Activated naive CD4-positive, alpha-beta T cell (primary cell): ENCODE results near the gene ASIC3.
"Not testable (repeated sequence)": the region's sequence is repeated elsewhere in the genome, so short reads cannot be mapped to it uniquely, and the experiment has no call there.

Experiments
- DNase-seq, 4 experiments: peaks; one replicate each; lab custom pipeline; 2025; lab: John Stamatoyannopoulos, UW

Gene ASIC3

GRCh38 chr7:151013733-151014497, 34.4 kb upstream of the ASIC3 start:
- peak; percentile 41 to 82 (median 68) for DNase-seq

DNA sequence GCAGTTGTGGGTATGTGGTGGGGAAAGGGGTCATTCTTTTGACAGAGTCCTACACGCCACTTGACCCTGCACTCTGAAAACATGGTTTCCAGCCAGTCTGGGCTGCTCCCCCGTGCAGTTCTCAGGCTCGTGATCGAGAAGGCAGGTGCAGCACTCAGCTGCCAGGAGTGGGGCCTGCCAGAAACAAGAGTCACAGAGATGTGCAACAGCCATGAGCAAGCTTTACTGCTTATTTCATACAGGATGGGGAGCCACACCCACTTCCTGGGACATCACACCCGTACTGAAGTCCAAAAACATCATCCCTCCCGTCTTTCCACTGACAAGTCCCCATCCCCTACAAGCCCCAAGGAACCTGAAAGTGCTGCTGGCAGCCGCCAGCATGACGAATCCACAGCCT, 33.4 kb upstream of the ASIC3 start:
- DNase-seq, result peak in 1 of 4 experiments; percentile 23

GRCh38 chr7:151015967-151016366, 32.4 kb upstream of the ASIC3 start:
- no peak for DNase-seq

DNA sequence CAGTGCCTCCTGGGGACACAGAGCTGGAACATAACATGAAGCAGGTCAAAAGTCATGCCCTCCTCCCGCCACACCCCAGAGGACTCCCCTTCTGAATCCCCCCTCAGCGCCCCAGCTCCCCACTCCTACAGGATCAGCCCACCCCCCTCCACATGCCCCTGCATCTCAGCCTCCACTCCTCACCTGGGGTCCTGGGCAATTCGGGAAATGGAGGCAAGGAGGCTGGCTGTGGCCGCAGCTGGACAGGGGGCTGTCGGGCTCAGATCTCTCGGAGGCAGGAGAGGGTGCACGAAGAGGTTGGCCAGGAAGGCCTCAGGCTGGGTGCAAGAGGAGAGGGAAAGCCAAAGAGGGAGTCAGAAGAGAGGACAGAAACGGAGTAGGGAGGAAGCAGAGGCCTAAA, 31.8 kb upstream of the ASIC3 start:
- DNase-seq, result no peak

- no peak for DNase-seq
These were observed 31.4 kb upstream of the ASIC3 start for GRCh38 chr7:151016942-151017341.

DNA sequence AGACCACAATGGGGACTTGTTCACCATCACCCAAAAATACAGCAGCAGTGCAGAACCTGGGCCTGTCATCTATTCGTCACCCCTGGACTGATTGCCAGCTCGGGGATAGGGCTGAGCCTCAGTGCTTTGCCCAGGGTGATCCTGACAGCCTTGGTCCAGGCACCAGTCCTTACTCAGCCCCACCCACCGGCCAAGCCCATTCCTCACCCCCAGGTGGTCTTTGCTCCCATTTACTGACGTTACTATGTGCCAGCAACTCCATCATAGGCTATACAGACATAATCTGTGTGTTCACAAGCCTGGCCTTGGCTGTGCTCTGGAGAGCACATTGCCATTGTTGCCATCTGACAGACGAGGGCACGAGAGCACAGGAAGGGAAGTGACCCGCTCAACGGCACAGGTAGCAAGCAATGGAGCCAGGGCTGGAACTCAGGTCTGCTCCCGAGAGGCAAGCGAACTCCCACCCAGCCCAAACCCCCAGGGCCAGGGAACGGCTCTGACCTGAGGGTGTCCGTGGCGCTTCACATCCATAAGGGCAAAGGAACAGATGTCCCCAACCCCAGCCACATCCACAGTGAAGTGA, 30.9 kb upstream of the ASIC3 start:
- DNase-seq, result no peak

DNA sequence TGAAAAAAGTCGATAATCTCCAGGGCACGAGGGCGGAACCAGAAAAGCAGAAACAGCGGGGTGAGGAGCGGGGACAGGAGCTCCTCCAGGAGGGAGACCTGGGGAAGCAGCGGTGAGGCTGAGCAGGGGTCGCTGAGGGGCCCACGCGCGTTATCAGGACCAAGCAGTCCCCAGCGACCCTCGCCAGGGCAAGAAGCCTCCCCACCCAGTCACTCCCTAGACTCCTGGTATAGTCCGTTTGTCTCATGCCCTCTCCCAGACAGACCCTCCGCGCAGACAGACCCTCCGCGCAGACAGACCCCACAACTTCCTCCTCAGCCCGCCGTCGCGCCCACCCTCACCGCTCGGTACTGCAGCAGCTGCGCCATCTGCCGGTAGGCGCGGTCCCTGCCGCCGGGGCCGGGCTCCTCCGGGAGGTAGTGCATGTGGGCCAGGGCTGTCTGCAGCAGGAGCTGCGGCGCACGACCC, 30.3 kb upstream of the ASIC3 start:
- DNase-seq, result peak; percentile 50 to 78 (median 68)

GRCh38 chr7:151018421-151019129, 29.8 kb upstream of the ASIC3 start:
- peak in 1 of 4 experiments; percentile 50 for DNase-seq

GRCh38 chr7:151019130-151019447, 29.2 kb upstream of the ASIC3 start:
- DNase-seq, result no peak

DNA sequence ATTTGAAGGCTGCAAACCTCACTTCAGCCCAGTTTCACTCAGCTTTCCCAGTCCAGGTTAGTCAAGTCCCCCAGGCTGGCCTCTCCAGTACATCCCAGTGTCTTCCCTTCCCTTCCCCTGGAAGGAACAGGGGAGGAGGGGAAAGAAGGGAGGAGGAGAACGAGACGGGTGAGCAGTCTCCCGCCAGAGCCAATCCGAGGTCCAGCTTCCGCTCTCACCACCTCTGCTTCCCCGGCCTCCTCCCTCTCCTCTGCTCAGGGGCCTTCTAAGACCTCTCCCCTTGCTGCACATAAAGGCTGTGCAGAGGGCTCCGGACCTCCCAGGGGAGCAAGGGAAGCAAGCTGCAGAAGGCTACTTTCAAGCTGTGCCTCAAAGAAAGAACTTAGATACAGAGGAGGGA, 28.1 kb upstream of the ASIC3 start:
- DNase-seq, result no peak

GRCh38 chr7:151023232-151023631, 25.1 kb upstream of the ASIC3 start:
- DNase-seq, result no peak

GRCh38 chr7:151024435-151025056, 23.8 kb upstream of the ASIC3 start, which contains the start of gene ATG9B:
Gene ATG9B (minus strand): TSS chr7:151024494. CDS start chr7:151024423, 71 bp downstream.
- DNase-seq, result no peak

DNA sequence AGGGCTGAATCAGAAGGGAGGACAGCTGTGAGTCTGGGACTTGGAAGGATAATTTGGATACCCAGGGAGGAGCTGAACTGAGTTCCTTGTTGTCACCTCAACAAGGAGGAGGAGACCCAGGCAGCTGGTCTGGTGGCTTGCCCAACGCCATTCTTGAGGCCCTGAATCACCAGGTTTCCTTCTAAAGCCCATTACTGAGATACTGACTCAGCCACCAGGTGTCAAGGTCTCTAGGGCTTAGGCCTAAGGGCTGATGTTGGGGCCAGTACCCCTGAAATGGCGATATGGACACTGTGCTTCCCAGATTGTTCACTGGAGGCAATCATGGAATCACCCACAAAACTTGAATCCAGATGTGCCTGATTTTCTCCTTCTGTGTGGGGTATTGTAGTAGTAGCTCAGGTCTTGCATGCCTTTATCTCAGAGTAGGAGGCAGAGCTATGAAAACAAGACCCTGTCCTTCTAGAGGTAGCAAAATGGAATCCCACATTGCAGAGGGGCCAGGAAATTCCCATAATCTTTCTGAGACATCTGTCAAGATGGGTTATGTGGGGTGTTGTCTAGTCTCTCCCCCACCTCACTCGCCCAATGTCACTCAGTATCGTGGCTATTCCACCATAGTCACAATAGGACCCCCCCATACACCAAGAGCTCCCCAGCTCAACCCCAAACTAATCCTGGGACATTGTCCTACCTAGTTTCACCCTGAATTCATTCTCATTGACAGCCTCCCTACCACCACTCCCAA, 22.2 kb upstream of the ASIC3 start:
- no peak for DNase-seq

DNA sequence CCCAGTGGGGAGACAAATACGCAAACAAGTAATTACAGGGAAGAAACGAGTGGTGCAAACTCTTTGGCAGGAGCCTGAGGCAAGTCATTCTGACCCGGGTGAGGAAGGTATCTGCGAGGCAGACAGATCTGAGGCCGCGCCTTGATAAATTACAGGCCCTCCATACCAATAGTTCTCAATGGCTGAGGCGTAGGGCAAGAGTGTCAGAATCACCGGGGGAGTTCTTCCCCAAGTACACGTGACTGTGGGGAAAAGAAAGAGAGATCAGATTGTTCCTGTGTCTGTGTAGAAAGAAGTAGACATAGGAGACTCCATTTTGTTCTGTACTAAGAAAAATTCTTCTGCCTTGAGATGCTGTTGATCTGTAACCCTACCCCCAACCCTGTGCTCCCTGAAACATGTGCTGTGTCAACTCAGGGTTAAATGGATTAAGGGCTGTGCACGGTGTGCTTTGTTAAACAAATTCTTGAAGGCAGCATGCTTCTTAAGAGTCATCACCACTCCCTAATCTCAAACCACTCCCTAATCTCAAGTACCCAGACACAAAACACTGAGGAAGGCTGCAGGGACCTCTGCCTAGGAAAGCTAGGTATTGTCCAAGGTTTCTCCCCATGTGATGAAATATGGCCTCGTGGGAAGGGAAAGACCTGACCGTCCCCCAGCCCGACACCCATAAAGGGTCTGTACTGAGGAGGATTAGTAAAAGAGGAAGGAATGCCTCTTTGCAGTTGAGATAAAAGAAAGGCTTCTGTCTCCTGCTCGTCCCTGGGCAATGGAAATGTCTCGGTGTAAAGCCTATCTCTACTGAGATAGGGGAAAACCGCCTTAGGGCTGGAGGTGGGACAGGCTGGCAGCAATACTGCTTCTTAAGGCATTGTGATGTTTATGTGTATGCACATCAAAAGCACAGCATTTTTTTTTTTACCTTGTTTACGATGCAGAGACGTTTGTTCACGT, 21.3 kb upstream of the ASIC3 start:
- not testable (repeated sequence) for DNase-seq

DNA sequence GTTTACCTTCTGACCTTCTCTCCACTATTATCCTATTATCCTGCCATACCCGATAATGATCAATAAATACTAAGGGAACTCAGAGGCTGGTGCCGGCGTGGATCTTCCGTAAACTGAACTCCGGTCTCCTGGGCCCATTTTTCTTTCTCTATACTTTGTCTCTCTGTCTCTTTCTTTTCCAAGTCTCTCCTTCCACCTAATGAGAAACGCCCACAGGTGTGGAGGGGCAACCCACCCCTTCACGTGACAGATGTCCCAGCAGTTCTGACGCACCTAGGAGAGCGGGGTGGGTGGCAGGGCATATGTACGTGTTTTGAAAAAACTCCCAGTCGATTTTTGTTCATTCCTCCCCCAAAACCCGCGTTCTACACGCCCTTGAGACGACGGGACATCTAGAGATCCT, 20.6 kb upstream of the ASIC3 start:
- DNase-seq, result not testable (repeated sequence)

DNA sequence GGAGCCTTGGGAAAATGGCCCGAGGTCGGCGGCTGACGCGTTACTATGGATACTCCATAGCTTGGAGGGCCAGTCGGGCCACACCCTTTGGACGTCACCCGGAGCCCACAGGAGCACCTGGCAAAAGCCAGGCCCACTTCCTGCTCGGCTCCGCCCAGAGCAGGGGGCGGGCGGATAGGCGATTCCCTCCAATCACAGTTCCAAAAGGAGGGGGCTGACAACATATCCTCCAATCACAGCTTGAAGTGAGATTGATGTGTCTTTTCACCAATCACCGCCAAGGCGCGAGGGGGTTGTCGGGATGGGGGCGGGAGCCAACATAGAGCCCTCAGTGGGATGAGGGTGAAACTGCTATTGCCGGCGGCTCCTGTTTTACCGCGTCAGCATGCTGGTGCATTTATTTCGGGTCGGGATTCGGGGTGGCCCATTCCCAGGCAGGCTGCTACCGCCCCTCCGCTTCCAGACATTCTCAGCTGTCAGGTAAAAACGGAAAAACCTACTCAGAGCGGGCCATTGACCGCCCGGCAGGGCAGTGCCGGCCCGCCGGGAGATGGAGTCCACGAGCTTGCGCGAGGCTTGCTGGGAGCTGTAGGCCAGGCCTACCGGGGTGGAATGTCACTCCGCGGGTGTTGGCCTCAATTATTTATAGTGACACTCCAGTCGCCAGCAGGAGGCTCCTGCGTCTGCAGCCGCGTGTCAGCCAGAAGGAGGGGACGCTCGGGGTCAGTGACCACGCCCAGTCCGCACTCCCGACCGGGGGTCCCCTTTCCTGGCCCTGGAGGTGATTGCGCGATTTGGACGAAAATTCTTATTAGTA, 20.0 kb upstream of the ASIC3 start, which contains the start of gene ABCB8:
TSS of gene ABCB8 (plus strand) at position 320 of the 817 bp plus-strand sequence. CDS start at position 386, 66 bp downstream.
- peak; percentile 88 to 95 (median 92) for DNase-seq

DNA sequence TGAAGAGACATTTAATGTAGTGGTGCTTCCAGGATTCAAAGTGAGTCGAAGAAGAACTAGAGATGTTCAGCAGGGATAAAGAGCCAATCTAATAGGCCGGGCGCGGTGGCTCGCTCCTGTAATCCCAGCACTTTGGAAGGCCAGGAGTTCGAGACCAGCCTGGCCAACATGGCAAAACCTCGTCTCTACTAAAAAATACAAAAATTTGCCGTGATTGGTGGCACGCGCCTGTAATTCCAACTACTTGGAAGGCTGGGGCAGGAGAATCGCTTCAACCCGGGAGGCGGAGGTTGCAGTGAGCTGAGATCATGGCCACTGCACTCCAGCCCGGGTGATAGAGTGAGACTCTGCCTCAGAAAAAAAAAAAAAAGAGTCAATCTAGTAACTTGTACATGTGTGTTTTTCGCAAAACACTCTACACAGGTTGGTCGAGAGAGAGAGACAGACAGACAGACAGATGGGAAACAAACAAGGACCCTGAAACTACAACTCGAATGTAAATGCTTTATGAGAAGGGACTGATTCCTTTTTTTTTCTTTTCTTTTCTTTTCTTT, 19.3 kb upstream of the ASIC3 start:
- no peak for DNase-seq

DNA sequence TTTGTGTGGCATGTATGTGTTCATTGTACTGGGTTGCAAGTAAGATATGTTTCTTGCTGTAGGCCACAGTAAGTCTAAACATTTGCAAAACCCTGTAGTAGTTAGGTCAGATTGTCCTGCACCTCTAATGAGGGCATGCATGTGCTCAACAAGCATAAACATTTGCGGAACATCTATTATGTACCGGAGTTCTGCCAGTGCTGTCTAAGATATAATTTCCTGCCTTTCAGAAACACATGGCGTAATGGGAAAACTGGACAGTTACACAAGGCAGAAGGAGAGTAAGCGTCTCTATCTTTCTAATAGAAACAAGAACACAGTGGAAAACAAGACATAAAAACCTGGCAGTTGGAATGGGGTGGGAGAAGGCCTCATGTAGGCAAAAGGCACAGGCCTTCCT, 17.3 kb upstream of the ASIC3 start:
- no peak for DNase-seq
